SH-SY5Y (cell line): ENCODE measurements around the gene TMED6.

Source experiments
- GATA2 ChIP-seq: IDR thresholded peaks from 2 replicates; pipeline ENCODE4 v1.6.1; 2011; ENCODE audit warnings: mild to moderate bottlenecking, low read depth, low read length
- GATA3 ChIP-seq: IDR thresholded peaks from 2 replicates; pipeline ENCODE4 v1.6.1; 2011; ENCODE audit warnings: low read depth, mild to moderate bottlenecking, low read length, moderate library complexity

GRCh38 chr16:69349536-69349935 is 2.0 kb downstream of the TMED6 start:
- TF ChIP-seq GATA2, result no peak
- TF ChIP-seq GATA3, result no peak
